ENCODE results near the gene SPTLC3. TPM values are rescaled to one million over a fixed set of nuclear protein-coding genes. Genes with fewer than 3 reads are reported as not detected.

The SPTLC3 gene
- 0.06 TPM for total RNA-seq (2013)
- under 1 TPM in 1 of 3 donors, not detected in 2; 0.01 TPM for polyA plus RNA-seq
- polyA minus RNA-seq = 0.16 and 0.28 TPM in 2 replicates
- 0 to 2.6 (median 0.06) reads per million in 11 experiments for total RNA-seq

GRCh38 chr20:13008761-13009681, at the start of gene SPTLC3:
SPTLC3 (plus strand) TSS chr20:13008972; CDS start chr20:13009268, 296 bp downstream.
- no peaks in the 10 kb centered on the region for H3K79me2 ChIP-seq (ENCODE audit: insufficient read depth, low read length)
- H3K4me1 ChIP-seq (ENCODE audit: control insufficient read depth in 1 of 2, insufficient read depth in 2 of 2, low read length in 2 of 2) = peaks cover 17 to 19% of the 10 kb centered on the region in 2 donors
- peaks cover 0 to 3% (median 3%) of the 10 kb centered on the region in 3 donors for H3K27me3 Mint-ChIP-seq (ENCODE audit: low read depth in 3 of 3)
- WGBS (ENCODE audit: insufficient coverage) = 0% methylated on average over 2 of the region's 9 CpGs
- H3K4me1 Mint-ChIP-seq = peaks cover 20% of the 10 kb centered on the region
- TF ChIP-seq, protein P1, sequence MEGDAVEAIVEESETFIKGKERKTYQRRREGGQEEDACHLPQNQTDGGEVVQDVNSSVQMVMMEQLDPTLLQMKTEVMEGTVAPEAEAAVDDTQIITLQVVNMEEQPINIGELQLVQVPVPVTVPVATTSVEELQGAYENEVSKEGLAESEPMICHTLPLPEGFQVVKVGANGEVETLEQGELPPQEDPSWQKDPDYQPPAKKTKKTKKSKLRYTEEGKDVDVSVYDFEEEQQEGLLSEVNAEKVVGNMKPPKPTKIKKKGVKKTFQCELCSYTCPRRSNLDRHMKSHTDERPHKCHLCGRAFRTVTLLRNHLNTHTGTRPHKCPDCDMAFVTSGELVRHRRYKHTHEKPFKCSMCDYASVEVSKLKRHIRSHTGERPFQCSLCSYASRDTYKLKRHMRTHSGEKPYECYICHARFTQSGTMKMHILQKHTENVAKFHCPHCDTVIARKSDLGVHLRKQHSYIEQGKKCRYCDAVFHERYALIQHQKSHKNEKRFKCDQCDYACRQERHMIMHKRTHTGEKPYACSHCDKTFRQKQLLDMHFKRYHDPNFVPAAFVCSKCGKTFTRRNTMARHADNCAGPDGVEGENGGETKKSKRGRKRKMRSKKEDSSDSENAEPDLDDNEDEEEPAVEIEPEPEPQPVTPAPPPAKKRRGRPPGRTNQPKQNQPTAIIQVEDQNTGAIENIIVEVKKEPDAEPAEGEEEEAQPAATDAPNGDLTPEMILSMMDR (IDR thresholded peaks at IDR 0.05) = no peak
- H4K20me1 ChIP-seq (ENCODE audit: insufficient read depth, low read length) = no peaks in the 10 kb centered on the region
- no peak within 1 kb of the TSS for H2AFZ ChIP-seq (ENCODE audit: insufficient read depth, low read depth, low read length, poor library complexity, severe bottlenecking)
- no peak for DNase-seq
- peak within 1 kb of the TSS; percentile 32 to 89 (median 81) for H3K27ac Mint-ChIP-seq
- H3K4me3 Mint-ChIP-seq = peak within 1 kb of the TSS in 1 of 2 donors; percentile 52
- no peaks in the 10 kb centered on the region for H3K36me3 Mint-ChIP-seq
- H3K27ac ChIP-seq (ENCODE audit: low read depth in 1 of 2, low read length in 2 of 2) = peak within 1 kb of the TSS in 1 of 2 donors; percentile 48
- intact Hi-C loops (cut with micrococcal nuclease) = no loop called here
- peak within 1 kb of the TSS in 1 of 3 experiments; percentile 3 for H3K4me3 ChIP-seq (replicated peaks in 1 of 3; ENCODE audit: low read depth in 2 of 3, low read length in 3 of 3)
- no peaks in the 10 kb centered on the region for H3K9me3 Mint-ChIP-seq
- no peaks in the 10 kb centered on the region for H3K9me3 ChIP-seq (replicated peaks in 1 of 2; ENCODE audit: control insufficient read depth in 1 of 2, insufficient read depth in 1 of 2, low read length in 2 of 2)
- H3K4me2 ChIP-seq (replicated peaks; ENCODE audit: extremely low read depth, low read length, poor library complexity, severe bottlenecking) = peak within 1 kb of the TSS; percentile 37
- H3K36me3 ChIP-seq (replicated peaks in 1 of 2; ENCODE audit: control insufficient read depth in 1 of 2, insufficient read depth in 2 of 2, low read length in 2 of 2) = no peaks in the 10 kb centered on the region
- peaks cover 2 to 6% of the 10 kb centered on the region in 2 donors for H3K27me3 ChIP-seq (ENCODE audit: control insufficient read depth in 2 of 2, insufficient read depth in 2 of 2, low read length in 2 of 2)
- no peak within 1 kb of the TSS for H3K9ac ChIP-seq (ENCODE audit: insufficient read depth, low read length, poor library complexity, severe bottlenecking)

DNA sequence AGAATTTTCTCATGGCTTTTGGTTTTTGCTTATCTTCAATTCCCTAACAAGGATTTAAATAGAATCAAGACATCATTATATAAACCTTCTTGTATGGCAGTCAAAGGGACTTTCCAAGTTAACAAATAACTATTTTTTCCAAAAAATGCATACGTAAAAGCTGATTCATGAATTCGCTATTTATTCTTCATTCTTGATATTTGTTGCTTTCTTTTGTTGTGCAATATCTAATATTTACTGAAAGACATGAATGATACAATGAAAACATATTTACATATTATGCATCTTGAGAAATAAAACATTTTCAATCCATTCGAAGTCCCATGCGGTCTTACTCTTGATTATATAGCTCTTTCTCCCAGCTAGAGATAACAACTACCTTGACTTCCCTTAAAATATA, 47.0 kb upstream of the SPTLC3 start:
- H3K4me3 Mint-ChIP-seq = no peak overlapping the region
- TF ChIP-seq, protein P1 (IDR thresholded peaks at IDR 0.05) = no peak
- Histone ChIP-seq H3K4me3 (replicated peaks in 1 of 3; ENCODE audit: low read depth in 2 of 3, low read length in 3 of 3) (no peak overlapping the region), H3K27ac (ENCODE audit: low read depth in 1 of 2, low read length in 2 of 2) (no peak overlapping the region), H3K79me2 (ENCODE audit: insufficient read depth, low read length) (no peaks in the 10 kb centered on the region), H3K9ac (ENCODE audit: insufficient read depth, low read length, poor library complexity, severe bottlenecking) (no peak overlapping the region), H2AFZ (ENCODE audit: insufficient read depth, low read depth, low read length, poor library complexity, severe bottlenecking) (no peak overlapping the region), H3K27me3 (ENCODE audit: control insufficient read depth in 2 of 2, insufficient read depth in 2 of 2, low read length in 2 of 2) (no peaks in the 10 kb centered on the region), H4K20me1 (ENCODE audit: insufficient read depth, low read length) (no peaks in the 10 kb centered on the region), H3K9me3 (replicated peaks in 1 of 2; ENCODE audit: control insufficient read depth in 1 of 2, insufficient read depth in 1 of 2, low read length in 2 of 2) (no peaks in the 10 kb centered on the region), H3K36me3 (replicated peaks in 1 of 2; ENCODE audit: control insufficient read depth in 1 of 2, insufficient read depth in 2 of 2, low read length in 2 of 2) (no peaks in the 10 kb centered on the region), H3K4me1 (ENCODE audit: control insufficient read depth in 1 of 2, insufficient read depth in 2 of 2, low read length in 2 of 2) (no peaks in the 10 kb centered on the region), H3K4me2 (replicated peaks; ENCODE audit: extremely low read depth, low read length, poor library complexity, severe bottlenecking) (no peak overlapping the region)
- H3K36me3 Mint-ChIP-seq = no peaks in the 10 kb centered on the region
- H3K27ac Mint-ChIP-seq = no peak overlapping the region
- intact Hi-C loops (cut with micrococcal nuclease) = no loop called here
- H3K9me3 Mint-ChIP-seq = no peaks in the 10 kb centered on the region
- no peak for DNase-seq
- no peaks in the 10 kb centered on the region for H3K27me3 Mint-ChIP-seq (ENCODE audit: low read depth in 3 of 3)
- H3K4me1 Mint-ChIP-seq = no peaks in the 10 kb centered on the region
- no CpG with 5 or more reads among the region's 4 CpGs for WGBS (ENCODE audit: insufficient coverage)

Measured in CD14-positive monocyte (primary cell).